ENCODE data around the gene DLG5. TPM values are rescaled to one million over a fixed set of nuclear protein-coding genes. Genes with fewer than 3 reads are reported as not detected.

Gene DLG5
- total and polyA plus RNA-seq, 9 of the 15 experiments (the other 6 are each of a cell fraction or from before 2014, with no cell fraction given) = 1.4 to 26.8 (median 11.2) TPM

GRCh38 chr10:77920495-77920894, 6.1 kb downstream of the DLG5 start:
- H2AFZ ChIP-seq (ENCODE audit: low read depth, low read length) = no peak overlapping the region
- POLR2A ChIA-PET = interaction anchor here (0.6 to 10.4 kb wide), 6 partner anchors 9 to 115 kb away, joined by 3 to 89 read pairs (median 8); no protein-coding TSS in a partner anchor
- peak; percentile 13 for ATAC-seq
- TF ChIP-seq RBM39 (optimal IDR thresholded peaks at IDR 0.05; ENCODE audit: low read depth, low read length) (no peak), NFIC (IDR thresholded peaks at IDR 0.05) (peak; percentile 85)
- TF ChIP-seq, protein P1, sequence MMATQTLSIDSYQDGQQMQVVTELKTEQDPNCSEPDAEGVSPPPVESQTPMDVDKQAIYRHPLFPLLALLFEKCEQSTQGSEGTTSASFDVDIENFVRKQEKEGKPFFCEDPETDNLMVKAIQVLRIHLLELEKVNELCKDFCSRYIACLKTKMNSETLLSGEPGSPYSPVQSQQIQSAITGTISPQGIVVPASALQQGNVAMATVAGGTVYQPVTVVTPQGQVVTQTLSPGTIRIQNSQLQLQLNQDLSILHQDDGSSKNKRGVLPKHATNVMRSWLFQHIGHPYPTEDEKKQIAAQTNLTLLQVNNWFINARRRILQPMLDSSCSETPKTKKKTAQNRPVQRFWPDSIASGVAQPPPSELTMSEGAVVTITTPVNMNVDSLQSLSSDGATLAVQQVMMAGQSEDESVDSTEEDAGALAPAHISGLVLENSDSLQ (IDR thresholded peaks at IDR 0.05) = 0 out of 2 replicates have a peak, but pooled peaks have one; percentile 21
- TF ChIP-seq, protein P2, sequence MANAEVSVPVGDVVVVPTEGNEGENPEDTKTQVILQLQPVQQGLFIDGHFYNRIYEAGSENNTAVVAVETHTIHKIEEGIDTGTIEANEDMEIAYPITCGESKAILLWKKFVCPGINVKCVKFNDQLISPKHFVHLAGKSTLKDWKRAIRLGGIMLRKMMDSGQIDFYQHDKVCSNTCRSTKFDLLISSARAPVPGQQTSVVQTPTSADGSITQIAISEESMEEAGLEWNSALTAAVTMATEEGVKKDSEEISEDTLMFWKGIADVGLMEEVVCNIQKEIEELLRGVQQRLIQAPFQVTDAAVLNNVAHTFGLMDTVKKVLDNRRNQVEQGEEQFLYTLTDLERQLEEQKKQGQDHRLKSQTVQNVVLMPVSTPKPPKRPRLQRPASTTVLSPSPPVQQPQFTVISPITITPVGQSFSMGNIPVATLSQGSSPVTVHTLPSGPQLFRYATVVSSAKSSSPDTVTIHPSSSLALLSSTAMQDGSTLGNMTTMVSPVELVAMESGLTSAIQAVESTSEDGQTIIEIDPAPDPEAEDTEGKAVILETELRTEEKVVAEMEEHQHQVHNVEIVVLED (CRISPR knock-in tag; IDR thresholded peaks at IDR 0.05) = no peak
- no peaks in the 10 kb centered on the region for H3K9me1 ChIP-seq (ENCODE audit: control insufficient read depth, insufficient read depth, low read length)
- H3K4me3 ChIP-seq = no peak overlapping the region
- 71% methylated on average over 4 of the region's 4 CpGs for WGBS (ENCODE audit: insufficient coverage, low coverage, missing lambda C conversion rate)
- H3K9me3 ChIP-seq (replicated peaks; ENCODE audit: control insufficient read depth, insufficient read depth, low read depth, low read length) = no peaks in the 10 kb centered on the region
- H3K79me2 ChIP-seq (ENCODE audit: control insufficient read depth, insufficient read depth, low read length) = peaks cover 79% of the 10 kb centered on the region
- BruUV-seq (replicated peaks) = no TSS peak
- no peak overlapping the region for H3K27ac ChIP-seq (ENCODE audit: extremely low read depth, low read depth, low read length)
- FAIRE-seq = no peak
- H3K36me3 ChIP-seq (ENCODE audit: control insufficient read depth, insufficient read depth, low read length) = peaks cover 7% of the 10 kb centered on the region; the same call in 1 of the 3 replicates
- H3K27me3 ChIP-seq (ENCODE audit: control insufficient read depth in 2 of 2, insufficient read depth in 2 of 2, low read length in 2 of 2) = no peaks in the 10 kb centered on the region
- intact Hi-C loops (cut with micrococcal nuclease) = no loop called here
- CTCF ChIA-PET (ENCODE audit: low intra/inter-chr PET ratio) = no interaction called here
- DNase-seq (ENCODE audit: extremely low read depth in 1 of 4, low spot score in 3 of 4) = no peak
- H4K20me1 ChIP-seq (replicated peaks; ENCODE audit: control insufficient read depth, insufficient read depth, low read length) = peaks cover 22% of the 10 kb centered on the region
- no peak overlapping the region for H3K4me2 ChIP-seq (ENCODE audit: insufficient read depth, low read length)
- H3K9ac ChIP-seq (ENCODE audit: insufficient read depth in 1 of 2, low read depth in 2 of 2, low read length in 2 of 2) = peak overlapping the region in 1 of 2 experiments; percentile 31; a peak in 1 of 4 replicates
- in situ Hi-C loops (cut with MboI) = no loop called here
- peaks cover 18 to 38% of the 10 kb centered on the region in 2 experiments; a peak in 4 of 5 replicates for H3K4me1 ChIP-seq (replicated peaks in 1 of 2; ENCODE audit: control insufficient read depth in 2 of 2, insufficient read depth in 2 of 2, low read length in 2 of 2)
